Rectal smooth muscle tissue (tissue), 1 donor: ENCODE measurements around the gene PDSS1.

Experiments used
- H3K27ac ChIP-seq: one replicate; pipeline ENCODE4 v1.7.0; 2013; ENCODE audit warnings: low read depth, low read length, inconsistent platforms
- H3K27me3 ChIP-seq: one replicate; pipeline ENCODE4 v1.7.0; 2013; ENCODE audit warnings: low read length; ENCODE audit not compliant: control insufficient read depth, insufficient read depth
- H3K36me3 ChIP-seq: one replicate; pipeline ENCODE4 v1.7.0; 2013; ENCODE audit warnings: low read length; ENCODE audit not compliant: control insufficient read depth, insufficient read depth
- H3K4me1 ChIP-seq: one replicate; pipeline ENCODE4 v1.7.0; 2013; ENCODE audit warnings: low read length; ENCODE audit not compliant: control insufficient read depth, insufficient read depth
- H3K4me3 ChIP-seq: one replicate; pipeline ENCODE4 v1.7.0; 2013; ENCODE audit warnings: low read length
- H3K9ac ChIP-seq: one replicate; pipeline ENCODE4 v1.7.0; 2013; ENCODE audit warnings: low read length

The PDSS1 gene

DNA sequence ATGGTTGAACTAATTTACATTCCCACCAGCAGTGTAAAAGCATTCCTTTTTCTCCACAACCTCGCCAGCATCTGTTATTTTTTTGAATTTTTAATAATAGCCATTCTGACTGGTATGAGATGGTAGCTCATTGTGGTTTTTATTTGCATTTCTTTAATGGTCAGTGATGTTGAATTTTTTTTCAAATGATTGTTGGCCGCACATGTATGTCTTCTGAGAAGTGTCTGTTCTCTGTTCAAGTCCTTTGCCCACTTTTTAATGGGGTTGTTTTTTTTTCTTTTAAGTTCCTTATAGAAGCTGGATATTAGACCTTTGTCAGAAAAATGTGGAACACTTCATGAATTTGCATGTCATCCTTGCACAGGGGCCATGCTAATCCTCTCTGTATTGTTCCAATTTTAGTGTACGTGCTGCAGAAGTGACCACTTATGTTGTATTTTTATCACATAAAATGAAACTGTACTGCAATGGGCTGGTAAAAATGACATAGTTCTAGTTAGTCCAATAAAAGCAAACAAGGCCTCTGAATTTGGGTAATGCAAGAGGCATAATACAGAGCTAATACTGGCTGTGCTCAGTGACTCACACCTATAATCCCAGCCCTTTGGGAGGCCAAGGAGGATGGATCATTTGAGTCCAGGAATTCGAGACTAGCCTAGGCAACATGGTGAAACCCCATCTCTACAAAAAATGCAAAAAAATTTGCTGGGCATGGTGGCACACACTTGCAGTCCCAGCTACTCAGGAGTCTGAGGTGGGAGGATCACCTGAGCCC, 92.9 kb downstream of the PDSS1 start:
- peaks cover 2% of the 10 kb centered on the region for H3K4me1 ChIP-seq
- H3K9ac ChIP-seq = no peak overlapping the region
- no peaks in the 10 kb centered on the region for H3K36me3 ChIP-seq
- no peaks in the 10 kb centered on the region for H3K27me3 ChIP-seq
- H3K27ac ChIP-seq = no peak overlapping the region
- no peak overlapping the region for H3K4me3 ChIP-seq

DNA sequence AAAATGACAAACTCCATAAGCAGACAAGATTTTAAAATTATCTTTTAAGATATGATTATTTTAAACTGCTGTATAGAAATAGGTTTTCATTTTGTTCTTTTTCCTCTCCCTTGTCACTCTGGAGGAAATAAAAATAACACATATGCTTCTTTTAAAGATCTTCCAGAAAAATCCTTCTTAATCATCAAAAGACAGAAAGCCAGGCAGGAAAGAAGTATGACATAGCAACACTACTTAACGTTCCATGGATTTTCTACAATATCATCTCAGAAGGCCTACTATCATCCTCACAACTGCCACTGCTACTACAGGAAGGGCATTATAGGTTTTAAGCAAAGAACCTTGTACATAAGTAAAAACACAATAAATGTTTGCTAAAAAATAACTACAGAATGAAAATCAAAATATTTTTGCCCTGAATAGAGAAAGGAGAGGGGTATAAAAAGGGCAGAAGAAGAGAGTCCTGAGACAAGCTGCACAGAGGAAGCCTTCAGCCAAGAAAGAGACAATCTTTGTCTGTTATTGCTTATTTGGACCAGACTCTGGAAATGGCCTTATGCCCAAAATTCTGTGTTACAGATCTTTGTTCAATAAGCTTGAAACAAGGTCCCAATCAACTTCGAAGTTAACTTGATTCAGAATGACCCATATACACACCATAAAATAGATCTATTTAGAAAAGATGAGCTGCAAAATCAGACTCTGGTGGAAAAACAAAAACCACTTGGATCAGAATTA, 95.4 kb downstream of the PDSS1 start:
- no peaks in the 10 kb centered on the region for H3K27me3 ChIP-seq
- no peak overlapping the region for H3K9ac ChIP-seq
- no peaks in the 10 kb centered on the region for H3K36me3 ChIP-seq
- H3K27ac ChIP-seq = no peak overlapping the region
- H3K4me1 ChIP-seq = peaks cover 2% of the 10 kb centered on the region
- H3K4me3 ChIP-seq = no peak overlapping the region
